GM18507 (cell line): ENCODE measurements around the gene MARCHF10.

Source experiments
- DNase-seq: peaks from one replicate; pipeline ENCODE4 v3.0.0; 2011; ENCODE audit warnings: low read depth; ENCODE audit not compliant: insufficient read length; ENCODE audit errors: extremely low spot score
- FAIRE-seq: peaks from 2 replicates; lab custom pipeline; 2011; peaks lifted over from hg19 to GRCh38; lab: Jason Lieb, UNC

Gene MARCHF10

DNA sequence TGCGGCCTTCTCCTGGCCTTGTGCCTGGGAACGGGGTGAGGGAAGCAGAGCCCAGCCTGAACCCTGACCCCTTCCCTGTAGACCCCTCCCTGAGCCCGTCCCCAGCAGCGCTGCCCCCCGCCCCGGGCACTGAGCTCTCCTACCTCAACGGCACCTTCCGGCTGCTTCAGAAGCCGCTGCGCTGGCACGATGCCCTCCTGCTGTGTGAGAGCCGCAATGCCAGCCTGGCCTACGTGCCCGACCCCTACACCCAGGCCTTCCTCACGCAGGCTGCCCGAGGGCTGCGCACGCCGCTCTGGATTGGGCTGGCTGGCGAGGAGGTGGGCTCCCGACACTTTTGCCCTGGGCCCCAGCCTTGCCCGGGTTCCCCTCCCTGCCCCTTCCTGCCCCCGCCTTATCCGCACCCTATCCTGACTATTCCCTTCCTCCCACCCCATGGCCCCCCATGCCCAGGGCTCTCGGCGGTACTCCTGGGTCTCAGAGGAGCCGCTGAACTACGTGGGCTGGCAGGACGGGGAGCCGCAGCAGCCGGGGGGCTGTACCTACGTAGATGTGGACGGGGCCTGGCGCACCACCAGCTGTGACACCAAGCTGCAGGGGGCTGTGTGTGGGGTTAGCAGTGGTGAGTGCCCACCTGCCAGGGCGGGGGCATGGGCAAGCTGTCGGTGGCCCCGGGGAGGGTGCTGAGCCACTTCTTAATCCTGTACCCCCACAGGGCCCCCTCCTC is 118.5 kb downstream of the MARCHF10 start:
- DNase-seq, result no peak
- no peak for FAIRE-seq

DNA sequence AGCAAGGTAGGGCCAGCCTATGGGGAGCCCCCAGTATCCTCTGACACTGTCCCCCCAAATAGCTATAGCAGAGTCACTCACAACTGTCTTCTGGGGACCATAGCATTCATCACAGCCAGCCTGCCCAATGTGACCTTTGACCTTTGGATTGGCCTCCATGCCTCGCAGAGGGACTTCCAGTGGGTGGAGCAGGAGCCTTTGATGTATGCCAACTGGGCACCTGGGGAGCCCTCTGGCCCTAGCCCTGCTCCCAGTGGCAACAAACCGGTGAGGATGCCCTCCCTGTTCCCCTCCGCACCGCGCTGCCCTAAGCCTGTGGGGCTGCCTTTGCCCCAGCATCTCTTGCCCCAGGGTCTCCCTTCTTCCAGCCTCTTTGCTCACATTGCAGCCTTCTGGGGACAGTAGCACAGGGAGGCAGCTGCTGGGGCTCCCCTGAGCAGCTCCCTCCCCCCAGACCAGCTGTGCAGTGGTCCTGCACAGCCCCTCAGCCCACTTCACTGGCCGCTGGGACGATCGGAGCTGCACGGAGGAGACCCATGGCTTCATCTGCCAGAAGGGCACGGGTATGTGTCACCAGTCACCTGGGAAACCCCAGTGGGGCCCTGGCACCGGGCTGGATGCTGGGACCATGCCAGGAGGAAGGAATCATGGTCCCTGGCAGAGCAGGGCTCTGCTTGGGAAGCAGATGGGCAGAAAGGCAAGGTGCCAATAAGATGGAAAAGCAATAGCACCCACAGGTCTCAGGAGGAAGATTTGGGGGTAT is 119.5 kb downstream of the MARCHF10 start:
- DNase-seq, result no peak
- no peak for FAIRE-seq

DNA sequence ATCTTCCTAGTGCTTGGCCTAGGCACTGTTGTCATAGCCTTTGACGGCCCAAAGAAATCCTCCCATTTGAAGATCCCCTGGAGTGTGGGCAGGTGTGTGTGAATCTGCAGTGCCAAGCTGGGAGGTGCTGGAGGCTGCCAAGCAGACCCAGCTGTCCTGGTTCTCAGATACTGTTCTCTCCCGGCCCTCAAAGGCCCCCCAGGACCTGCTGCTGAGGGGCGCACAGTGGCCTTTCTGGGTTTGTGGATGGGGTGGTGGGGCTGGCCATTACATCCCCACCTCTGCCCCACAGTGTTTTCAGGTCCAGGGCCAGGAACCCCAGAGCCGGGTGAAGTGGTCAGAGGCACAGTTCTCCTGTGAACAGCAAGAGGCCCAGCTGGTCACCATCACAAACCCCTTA is 120.1 kb downstream of the MARCHF10 start:
- FAIRE-seq, result no peak

DNA sequence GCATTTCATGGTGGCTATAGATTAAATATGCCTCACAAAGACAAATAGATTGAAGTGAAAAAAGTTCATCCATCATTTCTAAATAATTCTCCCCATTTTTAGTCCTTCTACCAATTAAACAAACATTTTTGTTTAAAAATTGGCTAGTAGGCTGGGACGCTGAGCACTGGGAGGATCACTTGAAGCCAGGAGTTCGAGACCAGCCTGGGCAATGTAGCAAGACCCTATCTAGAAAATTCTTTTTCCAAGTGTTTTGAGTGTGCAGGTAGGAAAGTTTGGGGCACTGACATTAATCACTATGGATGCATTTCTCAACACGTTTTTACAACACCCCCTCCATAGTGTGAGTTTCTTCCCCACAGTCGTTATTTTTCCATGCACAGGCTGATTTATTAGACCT is 123.9 kb downstream of the MARCHF10 start:
- DNase-seq (no peak), FAIRE-seq (no peak)

More for the DNA sequence above, 120.1 kb downstream of the MARCHF10 start:
- DNase-seq, result no peak

DNA sequence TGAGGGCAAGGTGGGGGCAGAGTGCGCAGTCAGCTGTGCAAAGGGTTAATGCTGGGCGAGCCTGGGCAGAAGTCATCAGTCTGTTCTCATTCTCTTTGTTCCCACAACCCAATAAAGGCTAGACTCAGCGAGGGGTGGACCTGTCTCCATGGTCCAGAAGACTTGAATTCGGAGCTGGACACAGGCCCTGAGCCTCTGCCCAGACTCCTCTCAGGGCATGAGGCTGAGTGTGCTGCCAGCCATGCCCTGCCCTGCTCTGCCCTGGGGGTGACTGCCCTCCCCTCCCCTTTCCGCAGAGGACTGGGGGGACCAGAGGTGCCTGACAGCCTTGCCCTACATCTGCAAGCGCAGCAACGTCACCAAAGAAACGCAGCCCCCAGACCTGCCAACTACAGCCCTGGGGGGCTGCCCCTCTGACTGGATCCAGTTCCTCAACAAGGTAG is 126.2 kb downstream of the MARCHF10 start:
- FAIRE-seq (no peak), DNase-seq (no peak)

DNA sequence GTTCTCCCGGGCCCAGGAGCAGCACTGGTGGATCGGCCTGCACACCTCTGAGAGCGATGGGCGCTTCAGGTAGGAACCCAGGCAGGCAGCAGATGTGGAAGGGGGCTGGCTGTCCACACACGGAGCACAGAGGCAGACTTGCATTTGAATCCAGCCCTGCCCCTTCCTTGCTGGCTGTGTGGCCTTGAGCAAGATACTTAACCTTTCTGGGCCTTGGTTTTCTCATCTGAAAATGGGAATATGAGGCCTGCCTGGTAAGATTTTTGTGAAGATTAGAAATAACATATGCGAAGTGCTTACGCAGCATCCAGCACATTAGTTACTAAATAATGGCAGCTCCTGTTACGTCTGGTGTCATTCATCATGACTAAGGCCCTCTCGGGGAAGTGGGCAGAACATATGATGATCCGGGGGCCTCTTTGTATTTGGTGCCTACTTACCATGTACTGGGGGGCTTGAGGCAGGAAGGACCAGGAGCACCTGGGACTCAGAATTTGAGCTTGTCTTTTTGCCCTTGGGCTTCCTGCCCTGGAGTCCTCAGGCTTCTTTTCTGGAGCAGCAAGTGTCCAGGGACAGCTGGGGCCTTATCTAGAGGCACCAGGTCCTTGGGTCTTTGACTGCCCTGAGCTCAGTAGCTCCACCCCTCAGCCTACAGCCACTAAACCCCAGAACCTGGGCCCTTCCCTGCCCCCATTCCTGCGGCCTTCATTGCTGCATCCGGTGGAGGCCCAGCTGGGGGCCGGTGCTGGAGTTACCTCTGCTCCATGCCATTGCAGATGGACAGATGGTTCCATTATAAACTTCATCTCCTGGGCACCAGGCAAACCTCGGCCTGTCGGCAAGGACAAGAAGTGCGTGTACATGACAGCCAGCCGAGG is 126.8 kb downstream of the MARCHF10 start:
- DNase-seq (no peak), FAIRE-seq (no peak)

DNA sequence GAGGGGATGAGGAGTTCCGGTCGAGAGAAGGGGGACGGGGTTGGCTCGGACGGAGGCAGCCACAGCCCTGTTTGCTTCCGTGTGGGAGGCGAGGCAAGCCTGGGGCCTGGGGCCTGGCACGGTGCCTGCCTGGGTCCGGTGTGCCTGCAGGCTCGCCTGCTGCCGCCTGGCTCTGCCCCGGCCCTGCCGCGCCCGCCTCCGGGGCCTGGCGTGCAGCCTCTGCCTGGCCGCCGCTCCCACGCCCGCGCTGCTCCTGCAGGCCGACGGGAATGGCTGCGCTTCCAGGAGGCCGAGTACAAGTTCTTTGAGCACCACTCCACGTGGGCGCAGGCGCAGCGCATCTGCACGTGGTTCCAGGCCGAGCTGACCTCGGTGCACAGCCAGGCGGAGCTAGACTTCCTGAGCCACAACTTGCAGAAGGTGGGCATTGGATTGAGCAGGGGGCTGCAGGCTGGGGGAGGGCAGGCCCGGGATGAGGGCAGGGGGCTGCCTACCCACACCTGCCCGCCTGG is 127.5 kb downstream of the MARCHF10 start:
- FAIRE-seq (no peak), DNase-seq (no peak)

DNA sequence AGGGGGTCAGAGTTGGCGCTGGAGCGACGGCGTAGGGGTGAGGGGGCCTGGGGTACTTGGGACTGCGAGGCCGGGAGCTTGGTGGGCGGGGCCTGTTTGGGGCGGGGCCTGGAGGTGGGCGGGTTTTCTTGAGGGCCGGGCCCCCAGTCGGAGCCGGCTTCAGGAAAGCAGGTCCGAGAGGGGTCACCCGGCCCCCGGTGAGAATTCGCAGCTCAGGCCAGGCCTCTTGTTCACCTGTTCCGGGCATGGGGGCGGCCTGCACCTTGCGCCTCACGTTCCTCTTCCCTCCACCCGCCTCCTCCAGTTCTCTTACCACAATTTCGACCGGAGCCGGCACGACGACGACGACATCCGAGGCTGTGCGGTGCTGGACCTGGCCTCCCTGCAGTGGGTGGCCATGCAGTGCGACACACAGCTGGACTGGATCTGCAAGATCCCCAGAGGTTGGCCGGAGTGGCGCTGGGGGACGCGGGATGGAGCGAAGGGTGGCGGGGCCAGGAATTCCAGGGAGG is 128.2 kb downstream of the MARCHF10 start:
- DNase-seq (no peak), FAIRE-seq (no peak)

DNA sequence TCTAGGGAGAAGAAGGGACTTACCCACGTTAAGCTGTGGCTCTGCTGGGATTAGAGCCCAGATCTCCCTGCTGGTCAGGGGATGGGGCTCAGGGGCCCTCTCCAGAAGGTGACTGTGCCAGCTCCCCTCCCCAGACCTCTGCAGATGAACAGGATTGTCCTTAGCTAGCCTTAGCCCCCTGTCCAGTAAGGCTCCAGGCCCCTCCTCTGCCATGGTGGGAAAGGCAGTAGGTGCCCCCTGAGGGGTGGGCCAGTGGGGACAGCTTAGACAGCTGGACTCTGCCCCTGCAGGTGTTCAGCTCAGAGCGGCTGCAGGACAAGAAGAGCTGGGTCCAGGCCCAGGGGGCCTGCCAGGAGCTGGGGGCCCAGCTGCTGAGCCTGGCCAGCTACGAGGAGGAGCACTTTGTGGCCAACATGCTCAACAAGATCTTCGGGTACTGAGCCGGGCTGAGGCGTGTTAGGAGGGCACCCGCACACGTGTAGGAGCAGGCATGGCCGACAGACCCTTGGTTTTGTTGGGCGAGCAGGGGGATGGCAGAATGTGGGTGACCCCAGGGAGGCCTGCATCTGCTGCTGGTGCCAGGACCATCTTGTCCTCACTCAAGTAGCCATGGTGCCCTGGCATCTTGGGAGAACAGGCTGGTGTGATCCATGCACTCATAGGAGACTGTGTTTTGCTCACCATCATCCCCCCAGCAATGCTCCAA is 129.7 kb downstream of the MARCHF10 start:
- DNase-seq, result no peak
- no peak for FAIRE-seq

DNA sequence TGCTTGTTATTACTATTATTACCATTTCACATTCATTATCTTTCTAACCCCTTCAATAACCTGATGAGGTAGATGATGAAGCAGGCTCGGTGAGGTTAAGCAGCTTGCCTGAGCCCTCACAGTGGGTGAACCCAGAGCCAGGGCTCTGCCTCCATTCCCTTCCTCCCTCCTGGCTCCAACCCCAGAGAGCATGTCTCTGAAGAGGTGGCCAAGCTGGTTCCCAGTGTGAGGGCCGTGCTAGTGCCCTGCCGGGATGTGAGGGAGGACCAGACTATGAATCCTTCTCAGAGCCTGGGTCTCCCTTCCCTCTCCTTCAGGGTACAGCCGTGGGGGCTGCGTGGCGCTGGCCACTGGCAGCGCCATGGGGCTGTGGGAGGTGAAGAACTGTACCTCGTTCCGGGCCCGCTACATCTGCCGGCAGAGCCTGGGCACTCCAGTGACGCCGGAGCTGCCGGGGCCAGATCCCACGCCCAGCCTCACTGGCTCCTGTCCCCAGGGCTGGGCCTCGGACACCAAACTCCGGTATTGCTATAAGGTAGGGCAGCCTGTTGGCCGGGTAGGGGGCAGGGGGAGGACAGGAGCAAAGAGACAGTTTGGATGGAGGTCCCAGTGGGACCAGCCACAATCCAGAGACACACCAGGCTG is 131.0 kb downstream of the MARCHF10 start:
- no peak for DNase-seq
- FAIRE-seq, result no peak

DNA sequence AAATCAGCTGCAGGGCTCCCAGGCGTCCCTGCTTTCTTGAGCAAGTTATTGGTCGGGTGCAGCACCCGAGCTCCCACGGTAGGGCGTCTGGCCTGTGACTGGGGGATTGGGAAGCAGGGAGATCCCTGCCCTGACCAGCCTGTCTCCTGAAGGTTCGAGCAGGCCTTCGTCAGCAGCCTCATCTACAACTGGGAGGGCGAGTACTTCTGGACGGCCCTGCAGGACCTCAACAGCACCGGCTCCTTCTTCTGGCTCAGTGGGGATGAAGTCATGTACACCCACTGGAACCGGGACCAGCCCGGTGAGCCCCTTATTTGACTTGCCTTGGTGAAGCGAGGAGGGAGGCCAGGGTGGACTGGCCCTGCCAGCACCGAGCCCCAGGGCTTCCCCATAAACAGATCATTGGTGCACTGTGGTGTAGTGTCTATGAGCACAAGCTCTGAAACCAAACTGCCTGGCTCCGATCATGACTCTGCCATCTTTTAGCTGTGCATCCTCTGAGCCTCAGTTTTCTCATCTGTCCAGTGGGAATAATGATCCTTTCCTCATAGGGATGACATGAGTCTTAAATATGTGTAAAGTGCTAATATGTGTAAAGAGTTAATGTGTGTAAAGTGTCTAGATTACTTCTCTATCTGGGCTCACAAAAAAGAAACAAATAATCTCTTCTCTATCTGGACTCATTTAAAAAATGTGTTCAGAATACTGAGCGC is 131.7 kb downstream of the MARCHF10 start:
- DNase-seq, result no peak
- FAIRE-seq, result no peak

DNA sequence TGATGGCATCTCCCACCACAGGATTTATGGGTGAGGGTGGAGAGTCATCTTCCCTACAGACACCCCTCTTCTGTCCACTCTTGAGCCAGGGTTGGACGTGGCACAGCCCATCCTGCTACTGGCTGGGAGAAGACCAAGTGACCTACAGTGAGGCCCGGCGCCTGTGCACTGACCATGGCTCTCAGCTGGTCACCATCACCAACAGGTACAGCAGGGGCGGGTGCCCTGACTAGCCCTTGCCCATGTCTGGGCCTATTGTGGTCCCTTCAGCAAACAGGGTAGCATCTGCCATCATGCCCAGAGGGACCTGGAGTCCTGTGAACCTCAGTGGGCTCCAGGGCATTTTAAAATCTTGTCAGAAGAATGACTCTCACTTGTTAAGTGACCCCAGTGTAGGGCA is 132.4 kb downstream of the MARCHF10 start:
- no peak for DNase-seq

DNA sequence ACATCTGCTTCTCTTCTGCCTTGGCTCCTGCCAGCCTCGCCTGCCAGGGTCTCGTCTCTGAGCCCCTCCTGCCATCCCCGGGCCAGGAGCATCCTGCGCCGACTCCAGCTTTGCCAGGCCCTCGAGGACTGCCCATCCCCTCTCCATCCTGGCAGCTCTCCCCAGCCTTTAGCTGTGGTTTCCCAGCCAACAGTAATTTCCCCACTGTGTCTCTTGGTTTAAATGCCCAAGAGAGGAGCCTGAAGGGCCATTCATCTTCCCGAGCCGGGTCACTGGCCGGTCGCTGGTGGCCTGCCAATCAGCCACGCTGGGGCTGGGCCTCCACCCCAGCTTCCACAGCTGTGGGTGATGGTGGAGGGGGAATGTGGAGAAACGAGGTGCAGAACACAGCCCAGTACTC is 132.9 kb downstream of the MARCHF10 start:
- no peak for FAIRE-seq
- DNase-seq, result no peak

More for the DNA sequence above, 132.4 kb downstream of the MARCHF10 start:
- FAIRE-seq, result no peak

DNA sequence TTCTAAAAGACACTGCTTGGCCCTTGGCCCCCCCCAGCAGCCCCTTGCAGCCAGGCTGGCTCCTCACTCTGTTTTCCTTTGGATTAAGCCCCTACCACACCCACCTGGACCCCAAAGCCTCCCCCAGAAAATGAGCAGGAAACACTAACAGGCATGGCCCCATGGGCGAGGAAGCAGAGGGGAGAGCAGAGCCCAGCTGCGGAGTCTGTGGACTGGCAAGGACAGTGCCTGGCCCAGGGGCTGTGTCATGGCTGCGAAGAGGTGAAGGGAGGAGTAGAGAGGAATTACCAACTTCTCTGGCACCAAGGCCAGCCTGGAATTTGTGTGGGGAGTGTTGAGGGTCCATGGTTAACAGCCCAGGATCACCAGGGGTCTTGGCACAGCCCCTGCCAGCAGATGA is 133.3 kb downstream of the MARCHF10 start:
- no peak for DNase-seq
- no peak for FAIRE-seq

DNA sequence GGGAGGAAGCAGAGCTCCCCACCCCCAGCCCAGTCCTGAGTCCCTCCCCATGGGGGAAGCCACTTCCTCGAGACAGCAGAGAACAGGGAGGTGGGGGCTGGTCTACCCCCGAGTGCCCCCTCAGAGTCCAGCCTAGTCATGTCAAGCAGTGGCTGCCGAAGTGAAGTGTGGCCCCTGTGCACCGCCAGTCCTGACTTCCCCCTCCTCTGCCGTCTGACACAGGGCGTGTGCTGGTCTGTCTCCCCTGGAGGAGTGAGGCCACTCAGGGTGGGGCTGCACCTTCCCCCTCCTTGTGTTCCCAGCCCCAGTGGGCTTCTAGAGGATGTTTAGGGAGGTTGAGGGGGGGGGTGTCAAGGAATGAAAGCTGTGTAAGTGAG is 133.8 kb downstream of the MARCHF10 start:
- DNase-seq (no peak), FAIRE-seq (no peak)

DNA sequence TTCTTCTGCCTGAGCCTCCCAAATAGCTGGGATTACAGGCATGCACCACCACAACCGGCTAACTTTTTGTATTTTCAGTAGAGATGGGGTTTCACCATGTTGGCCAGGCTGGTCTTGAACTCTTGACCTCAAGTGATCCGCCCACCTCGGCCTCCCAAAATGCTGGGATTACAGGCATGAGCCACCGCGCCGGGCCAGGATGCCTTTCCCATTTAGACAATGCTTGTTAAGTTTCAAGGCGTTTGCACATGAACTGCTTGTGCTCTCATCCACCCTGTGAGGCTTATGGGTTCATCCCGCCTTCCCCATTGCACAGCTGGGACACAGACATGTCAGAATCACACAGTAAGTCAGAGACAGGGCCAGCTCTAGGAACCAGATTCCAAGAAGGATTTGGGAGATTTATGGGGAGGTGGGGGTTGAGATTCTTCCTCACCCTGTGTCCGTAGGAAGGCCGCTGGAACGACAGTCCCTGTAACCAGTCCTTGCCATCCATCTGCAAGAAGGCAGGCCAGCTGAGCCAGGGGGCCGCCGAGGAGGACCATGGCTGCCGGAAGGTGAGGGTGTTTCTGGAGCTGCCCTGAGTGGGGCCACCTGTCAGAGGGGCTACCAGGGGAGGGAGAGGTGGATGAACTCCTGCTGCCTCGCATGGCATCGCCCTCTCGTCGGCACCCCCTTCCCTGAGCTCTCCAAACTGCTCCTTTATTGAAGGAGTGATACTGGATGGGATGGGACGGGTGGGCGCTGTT is 134.3 kb downstream of the MARCHF10 start:
- DNase-seq (no peak), FAIRE-seq (no peak)

DNA sequence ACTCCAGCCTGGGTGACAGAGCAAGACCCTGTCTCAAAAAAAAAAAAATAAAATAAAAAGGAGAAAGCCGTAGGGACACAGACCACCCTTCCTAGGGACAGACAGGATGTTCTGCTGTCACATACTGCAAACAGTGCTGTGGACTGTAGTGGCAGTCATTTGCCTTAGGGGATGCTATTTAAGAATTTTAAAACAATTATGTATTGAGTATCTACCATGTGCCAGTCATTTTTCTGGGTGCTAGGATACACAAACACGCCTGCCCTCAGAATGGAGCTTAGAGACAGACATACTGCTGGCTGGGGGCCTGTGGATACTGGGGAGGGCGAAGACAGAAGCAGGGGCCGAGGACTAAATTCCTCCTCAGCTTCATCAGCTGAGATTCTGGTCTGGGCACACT is 135.2 kb downstream of the MARCHF10 start:
- no peak for FAIRE-seq

More for the DNA sequence above, 135.2 kb downstream of the MARCHF10 start:
- DNase-seq, result no peak
